Measurements from ENCODE around the gene ADAM12.

- no peak for TF ChIP-seq CTCF (IDR thresholded peaks at IDR 0.05; ENCODE audit: low read depth, low read length)
- no peak for TF ChIP-seq EZH2phosphoT487 (IDR thresholded peaks at IDR 0.05; ENCODE audit: low read depth)
These were observed 255.1 kb downstream of the ADAM12 start for GRCh38 chr10:126133082-126133620.

All from OCI-LY3 (cell line).